AG04449 (cell line): ENCODE data around the gene TRAPPC4.
A peak's percentile ranks its signal among the peaks of the same experiment; 100 is the strongest.
"Not testable (repeated sequence)": the region's sequence is repeated elsewhere in the genome, so short reads cannot be mapped to it uniquely, and the experiment has no call there.

Experiments
- CTCF ChIA-PET: fragments of 350-600 bp; formaldehyde crosslinking; extraction: SDS; loops from one replicate; lab custom pipeline; 2021; ENCODE audit warnings: antibody characterized with exemption; lab: Yijun Ruan, JAX
- POLR2A ChIA-PET: fragments of 400-600, 350-600 bp; formaldehyde crosslinking; extraction: SDS; loops from one replicate; lab custom pipeline; 2020; ENCODE audit warnings: antibody characterized with exemption, inconsistent platforms; lab: Yijun Ruan, JAX
- DNase-seq: peaks from one replicate; pipeline ENCODE4 v3.0.0-alpha.2; 2010; ENCODE audit warnings: low read depth, low spot score
- H3K4me3 ChIP-seq: 2 replicates; pipeline ENCODE4 v1.5.1; 2011; ENCODE audit warnings: low read depth, mild to moderate bottlenecking, control low read depth, low read length
- TF ChIP-seq, protein P1 (sequence below): IDR thresholded peaks from one replicate; pipeline ENCODE4 v1.5.1; 2011; ENCODE audit warnings: mild to moderate bottlenecking, moderate library complexity, low read length, control low read depth, inconsistent platforms; ENCODE audit not compliant: insufficient read depth; ENCODE audit errors: missing control alignments

TRAPPC4 gene

DNA sequence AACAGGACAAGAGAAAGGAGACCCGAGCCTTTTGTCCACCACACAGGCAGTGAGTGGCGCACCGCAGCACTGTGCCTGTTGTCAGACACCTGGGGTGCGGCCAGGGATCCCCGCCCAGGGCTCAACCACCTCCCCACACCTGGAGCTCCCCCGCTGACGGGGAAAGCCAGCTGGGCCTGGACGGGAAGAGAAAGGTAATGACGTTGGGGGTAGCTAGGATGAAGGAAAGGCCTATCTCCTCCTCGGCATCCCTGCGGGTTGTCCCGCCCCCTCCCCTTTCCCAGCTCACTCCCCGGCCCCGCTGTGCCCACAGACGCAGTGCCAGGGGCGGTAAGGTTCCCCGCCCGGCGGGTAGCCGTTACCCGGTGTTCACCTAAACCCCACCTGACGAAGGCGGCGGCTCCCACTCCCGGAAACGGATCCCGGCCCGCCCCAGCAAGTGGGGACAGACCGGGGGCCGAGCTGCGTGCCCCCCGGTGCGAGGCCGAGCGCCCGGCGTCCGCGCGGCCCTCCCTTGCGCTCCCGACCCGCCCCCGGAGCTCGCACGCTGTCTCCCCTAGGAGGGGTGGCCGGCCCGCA is 37.9 kb downstream of the TRAPPC4 start:
- H3K4me3 ChIP-seq, result peak overlapping the region; percentile 85
- DNase-seq, result no peak
- ChIA-PET CTCF (interaction anchor here (0.9 to 6.0 kb wide), 11 partner anchors 9 to 367 kb away, joined by 3 to 34 read pairs (median 7); partner anchors contain the start of genes SLC37A4 and VPS11), POLR2A (interaction anchor here (0.6 to 1.6 kb wide), 4 partner anchors 11 to 282 kb away, joined by 3 to 6 read pairs (median 4); partner anchors contain the start of gene VPS11)
- TF ChIP-seq, protein P1, sequence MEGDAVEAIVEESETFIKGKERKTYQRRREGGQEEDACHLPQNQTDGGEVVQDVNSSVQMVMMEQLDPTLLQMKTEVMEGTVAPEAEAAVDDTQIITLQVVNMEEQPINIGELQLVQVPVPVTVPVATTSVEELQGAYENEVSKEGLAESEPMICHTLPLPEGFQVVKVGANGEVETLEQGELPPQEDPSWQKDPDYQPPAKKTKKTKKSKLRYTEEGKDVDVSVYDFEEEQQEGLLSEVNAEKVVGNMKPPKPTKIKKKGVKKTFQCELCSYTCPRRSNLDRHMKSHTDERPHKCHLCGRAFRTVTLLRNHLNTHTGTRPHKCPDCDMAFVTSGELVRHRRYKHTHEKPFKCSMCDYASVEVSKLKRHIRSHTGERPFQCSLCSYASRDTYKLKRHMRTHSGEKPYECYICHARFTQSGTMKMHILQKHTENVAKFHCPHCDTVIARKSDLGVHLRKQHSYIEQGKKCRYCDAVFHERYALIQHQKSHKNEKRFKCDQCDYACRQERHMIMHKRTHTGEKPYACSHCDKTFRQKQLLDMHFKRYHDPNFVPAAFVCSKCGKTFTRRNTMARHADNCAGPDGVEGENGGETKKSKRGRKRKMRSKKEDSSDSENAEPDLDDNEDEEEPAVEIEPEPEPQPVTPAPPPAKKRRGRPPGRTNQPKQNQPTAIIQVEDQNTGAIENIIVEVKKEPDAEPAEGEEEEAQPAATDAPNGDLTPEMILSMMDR, result no peak

DNA sequence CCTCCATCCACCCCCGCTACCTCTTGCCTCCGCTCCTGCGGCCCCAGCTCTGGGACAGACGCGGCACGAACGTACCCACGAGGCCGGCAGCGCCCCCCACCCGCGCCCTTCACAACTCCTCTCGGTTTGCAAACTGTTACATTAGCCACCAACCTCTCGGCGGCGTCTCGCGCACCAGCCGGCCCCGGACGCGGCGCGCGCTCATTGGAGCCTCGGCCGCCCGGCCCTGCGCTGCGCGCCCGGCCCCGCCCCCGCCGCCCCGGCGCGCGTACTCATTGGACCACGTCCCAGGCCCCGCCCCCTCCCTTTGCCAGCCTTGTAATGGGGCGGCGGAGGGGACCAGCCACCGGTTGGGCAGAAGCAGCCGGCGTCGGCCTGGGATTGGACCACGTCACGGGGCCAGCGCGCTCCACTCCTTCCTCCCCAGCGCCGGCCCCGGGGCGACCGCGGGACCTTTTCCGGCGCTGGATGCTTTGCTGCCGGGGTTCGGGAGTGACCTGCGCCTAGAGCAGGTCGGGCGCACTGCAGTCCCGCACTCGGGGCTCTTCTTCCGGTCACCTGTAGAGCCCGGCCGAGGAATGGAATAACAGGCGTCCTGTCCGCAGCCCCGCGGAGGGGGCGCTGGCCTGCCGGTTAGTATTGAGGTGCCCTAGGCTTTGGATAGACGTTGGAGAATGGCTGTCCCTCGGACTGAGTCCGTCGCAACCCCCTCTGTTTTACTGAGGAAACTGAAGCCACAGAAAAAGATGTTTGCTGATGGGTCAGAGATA is 38.6 kb downstream of the TRAPPC4 start, which contains the start of gene HYOU1:
Gene HYOU1 (minus strand): TSS at position 206 of the 770 bp plus-strand sequence. CDS start 1,045 bp downstream, outside the sequence.
- H3K4me3 ChIP-seq, result peak within 1 kb of the TSS; percentile 85
- CTCF ChIA-PET, result interaction anchor here (0.9 to 2.6 kb wide), 13 partner anchors 9 to 368 kb away, joined by 3 to 15 read pairs (median 3); partner anchors contain the start of genes C2CD2L and VPS11
- DNase-seq, result peak; percentile 63
- TF ChIP-seq, protein P1, result peak; percentile 35
- POLR2A ChIA-PET, result interaction anchor here (0.6 to 1.9 kb wide), 5 partner anchors 10 to 281 kb away, joined by 3 to 6 read pairs (median 4); partner anchors contain the start of gene VPS11

DNA sequence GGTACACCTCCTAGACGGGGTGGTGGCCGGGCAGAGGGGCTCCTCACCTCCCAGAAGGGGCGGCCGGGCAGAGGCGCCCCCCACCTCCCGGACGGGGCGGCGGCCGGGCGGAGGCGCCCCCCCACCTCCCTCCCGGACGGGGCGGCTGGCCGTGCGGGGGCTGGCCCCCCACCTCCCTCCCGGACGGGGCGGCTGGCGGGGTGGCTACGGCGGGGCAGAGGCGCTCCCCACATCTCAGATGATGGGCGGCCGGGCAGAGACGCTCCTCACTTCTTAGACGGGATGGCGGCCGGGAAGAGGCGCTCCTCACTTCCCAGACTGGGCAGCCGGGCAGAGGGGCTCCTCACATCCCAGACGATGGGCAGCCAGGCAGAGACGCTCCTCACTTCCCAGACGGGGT is 40.6 kb downstream of the TRAPPC4 start:
- ChIA-PET POLR2A (interaction anchor here (1.9 kb wide), 1 partner anchor 8 kb away, joined by 6 read pairs; the partner anchor contains the start of gene VPS11), CTCF (interaction anchor here (2.0 kb wide), 1 partner anchor 28 kb away, joined by 5 read pairs; no protein-coding TSS in a partner anchor)
- not testable (repeated sequence) for DNase-seq, H3K4me3 ChIP-seq

DNA sequence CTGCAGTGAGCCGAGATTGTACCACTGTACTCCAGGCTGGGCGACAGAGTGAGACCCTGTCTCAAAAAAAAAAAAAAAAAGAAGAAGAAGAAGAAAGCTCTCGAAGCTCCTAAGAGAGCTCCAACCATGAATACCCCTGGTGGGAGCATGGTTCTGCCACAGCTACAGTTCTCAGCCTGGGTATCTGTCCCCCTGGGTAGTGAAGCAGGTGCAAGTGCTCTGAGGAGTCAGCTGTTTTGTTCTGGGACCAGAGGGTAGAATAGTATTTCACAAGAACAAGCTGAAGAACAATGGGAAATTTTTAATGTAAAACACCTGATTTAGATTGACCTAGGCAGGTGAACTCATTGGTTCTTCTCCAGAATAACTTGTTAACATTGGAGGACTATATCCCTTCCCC is 42.7 kb downstream of the TRAPPC4 start:
- ChIA-PET POLR2A (no interaction called here), CTCF (interaction anchor here (0.6 kb wide), 1 partner anchor 67 kb away, joined by 3 read pairs; no protein-coding TSS in a partner anchor)
- no peak overlapping the region for H3K4me3 ChIP-seq
- TF ChIP-seq, protein P1, result no peak
- DNase-seq, result no peak

DNA sequence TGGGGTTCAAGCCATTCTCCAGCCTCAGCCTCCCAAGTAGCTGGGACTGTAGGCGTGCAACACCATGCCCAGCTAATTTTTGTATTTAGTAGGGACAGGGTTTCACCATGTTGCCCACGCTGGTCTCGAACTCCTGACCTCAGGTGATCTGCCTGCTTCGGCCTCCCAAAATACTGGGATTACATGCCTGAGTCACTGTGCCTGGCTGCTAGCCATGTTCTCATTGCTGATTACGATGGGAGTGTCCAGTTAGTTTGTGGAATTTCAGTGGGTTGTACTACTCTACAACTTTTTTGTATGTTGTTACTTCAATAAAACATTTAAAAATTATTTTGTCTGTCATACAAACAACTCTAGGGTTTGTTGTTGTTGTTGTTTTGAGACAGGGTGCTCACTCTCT is 44.2 kb downstream of the TRAPPC4 start:
- TF ChIP-seq, protein P1, result no peak
- no peak for DNase-seq
- ChIA-PET POLR2A (no interaction called here), CTCF (interaction anchor here (1.0 to 1.1 kb wide), 2 partner anchors 134 to 261 kb away, joined by 3 to 4 read pairs; no protein-coding TSS in a partner anchor)
- H3K4me3 ChIP-seq, result no peak overlapping the region

DNA sequence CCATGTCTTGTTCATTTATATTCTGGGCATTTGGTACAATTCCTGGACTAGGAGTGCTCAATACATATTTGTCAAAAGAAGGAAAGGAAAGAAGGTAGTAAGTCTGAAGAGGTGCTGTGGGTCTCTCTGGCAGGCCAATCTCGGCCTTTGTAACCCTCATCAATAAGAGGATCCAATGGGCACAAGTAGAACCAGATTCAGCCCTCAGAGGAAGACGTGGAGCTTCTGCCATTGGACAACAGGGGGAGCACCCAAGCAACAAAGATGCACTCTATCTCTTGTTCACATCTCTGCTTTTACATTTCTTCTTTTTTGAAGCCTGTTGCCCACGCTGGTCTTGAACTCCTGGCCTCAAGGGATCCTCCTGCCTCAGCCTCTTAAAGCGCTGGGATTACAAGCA is 46.8 kb downstream of the TRAPPC4 start:
- ChIA-PET POLR2A (interaction anchor here (0.6 to 1.0 kb wide), 2 partner anchors 15 to 20 kb away, joined by 3 to 4 read pairs; no protein-coding TSS in a partner anchor), CTCF (interaction anchor here (0.8 to 2.3 kb wide), 5 partner anchors 10 to 258 kb away, joined by 3 to 9 read pairs (median 7); partner anchors contain the start of gene HMBS)
- DNase-seq, result no peak
- TF ChIP-seq, protein P1, result peak; percentile 58
- no peak overlapping the region for H3K4me3 ChIP-seq
